IMR-90 (cell line): ENCODE measurements around the gene MGA. TPM values are rescaled to one million over a fixed set of nuclear protein-coding genes. Genes with fewer than 3 reads are reported as not detected.

Experiments used
- ATAC-seq: fragments of 200-7000 bp; cut with Tn5 transposase; 2 replicates; pipeline ENCODE4 v1.9.1; 2020; ENCODE audit warnings: low read depth, mild to moderate bottlenecking, moderate library complexity
- BruUV-seq: library from RNA; stranded (reverse); fragments of 400-500 nt; replicated peaks from 2 replicates; lab custom pipeline; 2021; lab: Mats Ljungman, UMichigan
- CTCF ChIA-PET: fragments of 300-600 bp; formaldehyde crosslinking; extraction: SDS; loops from one replicate; lab custom pipeline; 2021; ENCODE audit warnings: antibody characterized with exemption; lab: Yijun Ruan, JAX
- POLR2A ChIA-PET: fragments of 300-600 bp; sonication (Branson Sonifier 250); formaldehyde crosslinking; loops from one replicate; lab custom pipeline; 2022; ENCODE audit warnings: antibody characterized with exemption; ENCODE audit not compliant: unreplicated experiment; lab: Charles Lee
- DNase-seq: peaks from one replicate; pipeline ENCODE4 v3.0.0; 2013
- H2AFZ ChIP-seq: replicated peaks from 2 replicates; pipeline ENCODE3; 2013; ENCODE audit warnings: low read length, mild to moderate bottlenecking; ENCODE audit not compliant: poor library complexity
- H2AK5ac ChIP-seq: 2 replicates; pipeline ENCODE4 v1.6.1; 2013; ENCODE audit warnings: low read depth, low read length, inconsistent platforms
- H2AK9ac ChIP-seq: replicated peaks from 2 replicates; pipeline ENCODE3; 2013; ENCODE audit warnings: mild to moderate bottlenecking, low read depth, low read length, moderate library complexity; ENCODE audit not compliant: poor library complexity
- H2BK120ac ChIP-seq: 2 replicates; pipeline ENCODE4 v1.6.1; 2013; ENCODE audit warnings: low read depth, low read length, inconsistent platforms
- H2BK15ac ChIP-seq: 3 replicates; pipeline ENCODE4 v1.6.1; 2013; ENCODE audit warnings: low read depth, low read length, inconsistent platforms
- H2BK20ac ChIP-seq: 2 replicates; pipeline ENCODE4 v1.6.1; 2013; ENCODE audit warnings: low read depth, mild to moderate bottlenecking, inconsistent platforms, low read length, moderate library complexity
- H2BK5ac ChIP-seq: 2 replicates; pipeline ENCODE4 v1.6.1; 2013; ENCODE audit warnings: mild to moderate bottlenecking, low read depth, low read length, inconsistent platforms; ENCODE audit not compliant: poor library complexity, severe bottlenecking
- H3K14ac ChIP-seq: replicated peaks from 2 replicates; pipeline ENCODE4 v1.6.1; 2013; ENCODE audit warnings: low read depth, low read length, inconsistent platforms
- H3K18ac ChIP-seq: 2 replicates; pipeline ENCODE4 v1.6.1; 2013; ENCODE audit warnings: low read depth, low read length, control low read depth
- H3K23ac ChIP-seq: 2 replicates; pipeline ENCODE4 v1.6.1; 2013; ENCODE audit warnings: low read depth, low read length, inconsistent platforms
- H3K27ac ChIP-seq: 2 replicates; pipeline ENCODE4 v1.5.1; 2013; ENCODE audit warnings: mild to moderate bottlenecking, control low read depth, low read length; ENCODE audit not compliant: insufficient read depth
- H3K27me3 ChIP-seq: 2 replicates; pipeline ENCODE4 v1.6.1; 2013; ENCODE audit warnings: low read length; ENCODE audit not compliant: control insufficient read depth, insufficient read depth
- H3K36me3 ChIP-seq: 2 replicates; pipeline ENCODE4 v1.6.1; 2013; ENCODE audit warnings: low read length, mixed read lengths; ENCODE audit not compliant: control insufficient read depth, insufficient read depth
- H3K4ac ChIP-seq: 2 replicates; pipeline ENCODE4 v1.6.1; 2013; ENCODE audit warnings: low read depth, low read length, inconsistent platforms
- H3K4me1 ChIP-seq: 2 replicates; pipeline ENCODE4 v1.6.1; 2013; ENCODE audit warnings: low read length, mixed read lengths; ENCODE audit not compliant: control insufficient read depth, insufficient read depth
- H3K4me2 ChIP-seq: 2 replicates; pipeline ENCODE4 v1.6.1; 2013; ENCODE audit warnings: low read depth, mild to moderate bottlenecking, control low read depth, low read length, moderate library complexity
- H3K4me3 ChIP-seq: 2 replicates; pipeline ENCODE4 v1.5.1; 2013; ENCODE audit warnings: low read depth, mild to moderate bottlenecking, control low read depth, low read length, moderate library complexity; ENCODE audit not compliant: insufficient read depth
- H3K56ac ChIP-seq: 2 replicates; pipeline ENCODE4 v1.6.1; 2013; ENCODE audit warnings: low read length, inconsistent platforms; ENCODE audit not compliant: insufficient read depth; ENCODE audit errors: extremely low read depth
- H3K79me1 ChIP-seq, 2 experiments: 2 replicates each; pipeline ENCODE4 v1.6.1; 2013; ENCODE audit warnings: low read length in 2 of 2, inconsistent platforms in 1 of 2, low read depth in 1 of 2
- H3K9ac ChIP-seq: 2 replicates; pipeline ENCODE4 v1.6.1; 2013; ENCODE audit warnings: low read depth, low read length, control low read depth
- H3K9me1 ChIP-seq: 2 replicates; pipeline ENCODE4 v1.6.1; 2013; ENCODE audit warnings: low read length, inconsistent platforms; ENCODE audit not compliant: insufficient read depth
- H3K9me3 ChIP-seq: 2 replicates; pipeline ENCODE4 v1.6.1; 2013; ENCODE audit warnings: low read length; ENCODE audit not compliant: control insufficient read depth, insufficient read depth
- H4K20me1 ChIP-seq: 2 replicates; pipeline ENCODE4 v1.6.1; 2013; ENCODE audit warnings: low read length, inconsistent platforms; ENCODE audit not compliant: insufficient read depth
- H4K5ac ChIP-seq: 2 replicates; pipeline ENCODE4 v1.6.1; 2013; ENCODE audit warnings: mild to moderate bottlenecking, low read depth, low read length, control low read depth
- H4K8ac ChIP-seq, 2 experiments: 2 replicates each; pipeline ENCODE4 v1.6.1; 2013; ENCODE audit warnings: low read depth in 2 of 2, low read length in 2 of 2, control low read depth in 1 of 2, inconsistent platforms in 1 of 2
- H4K91ac ChIP-seq: 2 replicates; pipeline ENCODE4 v1.6.1; 2013; ENCODE audit warnings: low read depth, low read length, inconsistent platforms; ENCODE audit not compliant: insufficient read depth
- BHLHE40 ChIP-seq: fragments of 150-350 bp; IDR thresholded peaks from 2 replicates; pipeline ENCODE4 v1.6.1; 2016; ENCODE audit warnings: mild to moderate bottlenecking, low read depth, low read length
- CEBPB ChIP-seq: IDR thresholded peaks from 2 replicates; pipeline ENCODE4 v1.6.1; 2012; ENCODE audit warnings: low read depth, low read length, improper control_type of control experiment
- CHD1 ChIP-seq: IDR thresholded peaks from 2 replicates; pipeline ENCODE4 v1.6.1; 2012; ENCODE audit warnings: low read depth, low read length, improper control_type of control experiment
- CTCF ChIP-seq: conservative IDR thresholded peaks from 2 replicates; pipeline ENCODE4 v1.5.1; 2012; ENCODE audit warnings: mild to moderate bottlenecking, low read depth, low read length, improper control_type of control experiment
- ELK1 ChIP-seq: fragments of 150-350 bp; IDR thresholded peaks from 2 replicates; pipeline ENCODE4 v1.6.1; 2016; ENCODE audit warnings: low read depth, mild to moderate bottlenecking, low read length, moderate library complexity, borderline replicate concordance
- FOS ChIP-seq: fragments of 150-350 bp; IDR thresholded peaks from 2 replicates; pipeline ENCODE4 v1.6.1; 2016; ENCODE audit warnings: low read depth, low read length
- MAFK ChIP-seq: IDR thresholded peaks from 2 replicates; pipeline ENCODE4 v1.6.1; 2012; ENCODE audit warnings: low read depth, low read length, improper control_type of control experiment
- MAZ ChIP-seq: IDR thresholded peaks from 2 replicates; pipeline ENCODE4 v1.6.1; 2012; ENCODE audit warnings: low read depth, mild to moderate bottlenecking, low read length, improper control_type of control experiment, moderate library complexity, borderline replicate concordance
- MXI1 ChIP-seq: IDR thresholded peaks from 2 replicates; pipeline ENCODE4 v1.6.1; 2012; ENCODE audit warnings: low read depth, mild to moderate bottlenecking, low read length, moderate library complexity, borderline replicate concordance
- NFE2L2 ChIP-seq: fragments of 150-350 bp; IDR thresholded peaks from 2 replicates; pipeline ENCODE4 v1.6.1; 2016; ENCODE audit warnings: low read depth, mild to moderate bottlenecking, low read length
- POLR2A ChIP-seq: IDR thresholded peaks from 2 replicates; pipeline ENCODE4 v1.6.1; 2012; ENCODE audit warnings: mild to moderate bottlenecking, low read depth, low read length
- RAD21 ChIP-seq: IDR thresholded peaks from 2 replicates; pipeline ENCODE4 v1.6.1; 2012; ENCODE audit warnings: low read length, improper control_type of control experiment
- RCOR1 ChIP-seq: IDR thresholded peaks from 2 replicates; pipeline ENCODE4 v1.6.1; 2012; ENCODE audit warnings: mild to moderate bottlenecking, low read length, improper control_type of control experiment; ENCODE audit not compliant: insufficient replicate concordance
- RFX5 ChIP-seq: IDR thresholded peaks from 2 replicates; pipeline ENCODE4 v1.8.0; 2012; ENCODE audit warnings: low read depth, mild to moderate bottlenecking, low read length, moderate library complexity
- SMC3 ChIP-seq: fragments of 150-350 bp; IDR thresholded peaks from 2 replicates; pipeline ENCODE4 v1.6.1; 2016; ENCODE audit warnings: low read depth, mild to moderate bottlenecking, antibody characterized with exemption, low read length, moderate library complexity
- USF2 ChIP-seq: fragments of 150-350 bp; IDR thresholded peaks from 2 replicates; pipeline ENCODE4 v1.6.1; 2017; ENCODE audit warnings: mild to moderate bottlenecking, antibody characterized with exemption, low read length, low read depth
- WGBS, 2 experiments: methylation state at CpG; one replicate each; pipeline versions ENCODE4 v1.1.5 to v1.1.7; 2013; ENCODE audit warnings: missing lambda C conversion rate in 2 of 2; ENCODE audit not compliant: insufficient read length in 1 of 2; ENCODE audit errors: extremely low coverage in 2 of 2; 5-methylcytosine and 5-hydroxymethylcytosine counted together
- dilution Hi-C: fragments of 300-500 bp; cut with HindIII; formaldehyde crosslinking; loops from one replicate; pipeline ENCODE4 v1.14.3; 2018; ENCODE audit warnings: low sequenced_read_pairs; ENCODE audit not compliant: unreplicated experiment
- in situ Hi-C: fragments of 300-500 bp; cut with MboI; formaldehyde crosslinking; loops from 3 replicates; pipeline ENCODE4 v1.14.3; 2019; ENCODE audit warnings: low sequenced_read_pairs, inconsistent platforms, mixed read lengths
- intact Hi-C: fragments of 100-400 bp; cut with micrococcal nuclease; formaldehyde crosslinking; loops from 2 replicates; pipeline ENCODE4 v1.10.0; 2022
- polyA plus RNA-seq, 3 experiments: library from polyadenylated mRNA; depleted of rRNA; stranded (reverse); fragments of >200 nt; gene quantifications; 2 replicates each; pipeline ENCODE4 v1.2.3, GENCODE V29; 2012; ENCODE audit warnings: low replicate concordance in 1 of 3
- total RNA-seq: library from RNA; depleted of rRNA; stranded (reverse); fragments of >200 nt; gene quantifications from 2 replicates; pipeline ENCODE4 v1.2.3, GENCODE V29; 2012

The MGA gene
- total and polyA plus RNA-seq, 2 of the 4 experiments (the other 2 are of a cell fraction): 3.2 to 38.0 TPM

GRCh38 chr15:41730543-41730942, 70.3 kb downstream of the MGA start:
- ChIA-PET POLR2A (no interaction called here), CTCF (no interaction called here)
- no peaks in the 10 kb centered on the region for H3K9me3 ChIP-seq
- in situ Hi-C loops (no loop called here), dilution Hi-C loops (no loop called here), intact Hi-C loops (no loop called here)
- H4K5ac ChIP-seq: no peak overlapping the region
- no peak overlapping the region for H2AK9ac ChIP-seq
- H4K8ac ChIP-seq: no peak overlapping the region
- no peak overlapping the region for H3K18ac ChIP-seq
- H2BK15ac ChIP-seq: no peak overlapping the region
- no peak overlapping the region for H3K4ac ChIP-seq
- no peak overlapping the region for H3K23ac ChIP-seq
- peaks cover 4 to 20% of the 10 kb centered on the region in 2 experiments; a peak in 3 of 4 replicates for H3K79me1 ChIP-seq
- H3K4me2 ChIP-seq: no peak overlapping the region
- H3K56ac ChIP-seq: no peak overlapping the region
- H3K27me3 ChIP-seq: no peaks in the 10 kb centered on the region
- BruUV-seq: no TSS peak
- no peak overlapping the region for H4K91ac ChIP-seq
- H3K14ac ChIP-seq: no peak overlapping the region
- 100% methylated on average over 1 of the region's 4 CpGs; no CpG with 5 or more reads in 1 of the 2 experiments for WGBS, 2 experiments
- H3K27ac ChIP-seq: no peak overlapping the region
- peaks cover 6% of the 10 kb centered on the region; the same call in 1 of the 2 replicates for H3K4me1 ChIP-seq
- no peak overlapping the region for H2BK120ac ChIP-seq
- no peak overlapping the region for H2BK20ac ChIP-seq
- H3K9ac ChIP-seq: no peak overlapping the region
- no peaks in the 10 kb centered on the region; the same call in 1 of the 2 replicates for H4K20me1 ChIP-seq
- H3K4me3 ChIP-seq: no peak overlapping the region
- ATAC-seq: no peak
- no peak overlapping the region for H2AFZ ChIP-seq
- H3K36me3 ChIP-seq: peaks cover 9% of the 10 kb centered on the region
- 0 out of 2 replicates have a peak, but pooled peaks cover 5% of the 10 kb centered on the region for H3K9me1 ChIP-seq
- TF ChIP-seq MAFK (no peak), MAZ (no peak), CTCF (no peak), RAD21 (no peak), RFX5 (no peak), SMC3 (no peak), FOS (no peak), ELK1 (no peak), NFE2L2 (no peak), RCOR1 (no peak), POLR2A (no peak), CEBPB (no peak), CHD1 (no peak), BHLHE40 (no peak), MXI1 (no peak), USF2 (no peak)
- no peak overlapping the region for H2AK5ac ChIP-seq
- no peak overlapping the region for H2BK5ac ChIP-seq
- DNase-seq: no peak
